Fibroblast of villous mesenchyme (primary cell): ENCODE measurements around the gene CARF. TPM values are rescaled to one million over a fixed set of nuclear protein-coding genes. Genes with fewer than 3 reads are reported as not detected.

Experiments used
- DNase-seq: peaks from one replicate; pipeline ENCODE4 v3.0.0-alpha.2; 2010; ENCODE audit warnings: low read depth
- H3K4me3 ChIP-seq: 2 replicates; pipeline ENCODE4 v1.5.1; 2011; ENCODE audit warnings: low read depth, mild to moderate bottlenecking, low read length
- total RNA-seq: library from RNA; depleted of rRNA; stranded (reverse); fragments of >200 nt; gene quantifications from 2 replicates; pipeline ENCODE4 v1.2.3, GENCODE V29; 2012
- TF ChIP-seq, protein P1 (sequence below): IDR thresholded peaks from 2 replicates; pipeline ENCODE4 v1.5.1; 2012; ENCODE audit warnings: low read depth, mild to moderate bottlenecking, low read length; ENCODE audit not compliant: insufficient read depth

The CARF gene
- 5.6 and 5.8 TPM in 2 replicates for total RNA-seq

DNA sequence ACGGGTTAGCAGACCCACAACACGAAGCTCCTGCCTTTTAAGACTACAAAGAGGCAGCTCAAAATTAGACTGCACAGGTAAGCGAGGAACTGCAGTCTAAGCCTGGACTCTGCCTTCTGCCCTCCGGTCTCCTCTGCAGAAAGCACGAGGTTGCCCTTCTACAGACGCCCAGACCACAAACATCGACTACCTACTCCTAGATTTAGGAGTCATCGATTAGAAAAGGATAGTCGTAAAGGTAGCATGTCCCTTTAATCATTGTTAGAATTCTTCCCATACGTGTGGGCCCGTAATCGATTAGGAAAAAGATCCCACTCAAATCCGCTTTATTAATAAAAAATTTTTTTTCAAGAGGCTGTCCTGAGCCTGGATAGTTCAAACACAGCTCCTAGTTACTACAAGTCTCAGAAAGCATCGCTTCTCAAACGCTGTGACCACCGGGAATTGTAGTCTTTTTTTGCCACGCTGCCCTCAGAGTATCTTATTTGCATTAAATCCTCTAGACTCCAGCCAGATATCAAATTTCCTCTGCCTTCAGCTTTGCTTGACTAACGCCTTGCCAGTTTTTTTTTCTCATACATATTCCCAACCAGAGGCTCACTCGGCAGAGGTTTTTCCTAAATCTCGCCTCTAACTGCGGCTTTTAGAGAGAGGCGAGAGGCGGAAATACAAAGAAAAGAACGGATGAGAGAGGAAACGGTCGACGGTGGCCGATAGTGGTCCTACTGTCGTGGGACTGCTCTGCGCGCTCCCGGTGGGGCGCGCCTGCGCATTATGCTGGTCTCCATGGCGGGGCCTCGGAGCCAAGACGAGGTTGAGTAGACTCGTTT, at the start of gene CARF, which contains the start of gene WDR12:
Gene CARF (plus strand): TSS at position 764 of the 830 bp plus-strand sequence. CDS start 29,628 bp downstream, outside the sequence.
Gene WDR12 (minus strand): TSS at position 162 of the 830 bp plus-strand sequence. CDS start 197 bp downstream, outside the sequence.
- peak within 1 kb of the TSS; percentile 99 for H3K4me3 ChIP-seq
- TF ChIP-seq, protein P1, sequence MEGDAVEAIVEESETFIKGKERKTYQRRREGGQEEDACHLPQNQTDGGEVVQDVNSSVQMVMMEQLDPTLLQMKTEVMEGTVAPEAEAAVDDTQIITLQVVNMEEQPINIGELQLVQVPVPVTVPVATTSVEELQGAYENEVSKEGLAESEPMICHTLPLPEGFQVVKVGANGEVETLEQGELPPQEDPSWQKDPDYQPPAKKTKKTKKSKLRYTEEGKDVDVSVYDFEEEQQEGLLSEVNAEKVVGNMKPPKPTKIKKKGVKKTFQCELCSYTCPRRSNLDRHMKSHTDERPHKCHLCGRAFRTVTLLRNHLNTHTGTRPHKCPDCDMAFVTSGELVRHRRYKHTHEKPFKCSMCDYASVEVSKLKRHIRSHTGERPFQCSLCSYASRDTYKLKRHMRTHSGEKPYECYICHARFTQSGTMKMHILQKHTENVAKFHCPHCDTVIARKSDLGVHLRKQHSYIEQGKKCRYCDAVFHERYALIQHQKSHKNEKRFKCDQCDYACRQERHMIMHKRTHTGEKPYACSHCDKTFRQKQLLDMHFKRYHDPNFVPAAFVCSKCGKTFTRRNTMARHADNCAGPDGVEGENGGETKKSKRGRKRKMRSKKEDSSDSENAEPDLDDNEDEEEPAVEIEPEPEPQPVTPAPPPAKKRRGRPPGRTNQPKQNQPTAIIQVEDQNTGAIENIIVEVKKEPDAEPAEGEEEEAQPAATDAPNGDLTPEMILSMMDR: no peak
- peak; percentile 95 for DNase-seq

DNA sequence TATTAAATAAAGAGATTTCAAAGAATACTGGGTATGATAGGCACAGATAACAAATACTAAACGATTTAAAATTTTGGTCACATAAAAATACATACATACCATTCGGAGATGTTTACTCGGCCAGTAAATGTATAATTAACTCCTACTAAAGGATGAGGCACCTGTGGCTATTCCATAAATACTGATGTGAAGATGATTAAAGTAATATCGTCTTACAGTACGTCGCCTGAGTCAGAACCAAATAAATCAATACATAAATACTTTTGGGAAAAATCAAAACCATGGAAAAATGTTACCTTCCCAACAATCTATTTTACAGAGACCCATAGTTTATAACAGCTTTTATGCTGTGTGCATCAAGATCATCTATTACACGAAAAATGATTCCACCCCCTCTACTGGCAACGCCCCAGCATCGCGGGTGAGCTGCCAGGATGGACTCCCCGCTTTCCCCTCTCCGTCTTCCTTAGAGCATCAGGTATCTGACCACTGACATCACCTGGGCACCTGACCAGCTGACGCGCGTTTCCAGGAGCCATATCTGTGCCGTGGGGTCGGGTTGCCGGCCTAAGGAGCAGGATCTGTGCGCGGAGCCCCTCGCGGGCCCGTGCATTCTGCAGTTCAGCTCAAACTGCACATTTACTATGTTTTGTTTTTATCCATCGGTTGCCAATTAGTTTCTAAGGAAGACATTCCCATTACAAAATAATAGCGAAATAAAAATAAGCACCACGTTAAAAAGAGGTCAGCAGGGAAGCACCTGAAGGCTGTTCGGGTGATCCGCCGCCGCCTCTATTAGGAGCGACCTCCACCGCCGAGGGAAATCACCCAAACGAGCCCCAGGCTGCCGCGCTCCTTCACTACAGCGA, 41.4 kb upstream of the CARF start:
- peak; percentile 57 for DNase-seq
- TF ChIP-seq, protein P1: peak; percentile 60
- peak overlapping the region; percentile 77 for H3K4me3 ChIP-seq

- TF ChIP-seq, protein P1: no peak
Measured at GRCh38 chr2:202871300-202872141, 40.6 kb upstream of the CARF start, which contains the start of gene ICA1L. ICA1L (minus strand) TSS chr2:202871766; CDS start chr2:202829009, 42,757 bp downstream.

GRCh38 chr2:202877699-202878098, 34.4 kb upstream of the CARF start:
- DNase-seq: no peak
- TF ChIP-seq, protein P1: no peak

More at GRCh38 chr2:202871300-202872141, 40.6 kb upstream of the CARF start, which contains the start of gene ICA1L:
- DNase-seq: peak; percentile 58
- H3K4me3 ChIP-seq: peak within 1 kb of the TSS; percentile 77

DNA sequence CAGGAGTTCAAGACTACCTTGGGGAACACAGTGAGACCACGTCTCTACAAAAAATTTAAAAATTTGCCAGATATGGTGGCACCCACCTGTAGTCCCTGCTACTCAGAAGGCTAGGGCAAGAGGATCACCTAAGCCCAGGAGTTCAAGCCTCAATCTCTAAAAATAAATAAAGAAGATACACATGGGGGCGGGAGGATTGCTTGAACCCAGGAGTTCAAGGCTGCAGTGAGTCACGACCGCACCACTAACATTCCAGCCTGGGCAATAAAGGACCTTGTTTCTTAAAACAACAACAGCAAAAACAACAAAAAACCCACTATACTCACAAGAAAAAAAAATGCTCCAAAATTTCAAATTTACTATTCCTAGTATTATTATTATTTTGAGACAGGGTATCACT, 30.5 kb upstream of the CARF start:
- no peak overlapping the region for H3K4me3 ChIP-seq
- DNase-seq: no peak
- TF ChIP-seq, protein P1: no peak

More at GRCh38 chr2:202877699-202878098, 34.4 kb upstream of the CARF start:
- H3K4me3 ChIP-seq: no peak overlapping the region
